Caco-2 (cell line): ENCODE results near the gene PTPRF. TPM values are rescaled to one million over a fixed set of nuclear protein-coding genes. Genes with fewer than 3 reads are reported as not detected.
A peak's percentile ranks its signal among the peaks of the same experiment; 100 is the strongest.

ENCODE experiments used
- BruUV-seq: library from RNA; stranded (reverse); fragments of 400-500 nt; replicated peaks from 2 replicates; lab custom pipeline; 2021; lab: Mats Ljungman, UMichigan
- CTCF ChIA-PET: fragments of 300-600 bp; sonication (Branson Sonifier 250); formaldehyde crosslinking; loops from one replicate; lab custom pipeline; 2022; ENCODE audit warnings: antibody characterized with exemption; lab: Charles Lee
- POLR2A ChIA-PET: fragments of 300-600 bp; sonication (Branson Sonifier 250); formaldehyde crosslinking; loops from one replicate; lab custom pipeline; 2022; ENCODE audit warnings: antibody characterized with exemption; lab: Charles Lee
- DNase-seq, 2 experiments: peaks; one replicate each; pipeline versions ENCODE4 v3.0.0 to v3.0.0-alpha.2; 2020 to 2022
- H3K27me3 ChIP-seq: replicated peaks from 2 replicates; pipeline ENCODE4 v1.6.0; 2011; ENCODE audit warnings: low read length; ENCODE audit not compliant: control insufficient read depth, insufficient read depth
- H3K36me3 ChIP-seq: 2 replicates; pipeline ENCODE4 v1.5.1; 2011; ENCODE audit warnings: low read length; ENCODE audit not compliant: control insufficient read depth, insufficient read depth
- H3K4me1 ChIP-seq: fragments of 250-450 bp; sonication (Bioruptor Pico); 2 replicates; pipeline ENCODE4 v1.5.1; 2020; ENCODE audit warnings: mild to moderate bottlenecking
- H3K4me3 ChIP-seq: 2 replicates; pipeline ENCODE4 v1.5.1; 2011; ENCODE audit warnings: low read depth, mild to moderate bottlenecking, control low read depth, low read length
- H3K9me3 ChIP-seq: fragments of 250-450 bp; sonication (Bioruptor Pico); 2 replicates; pipeline ENCODE4 v1.5.1; 2020; ENCODE audit warnings: mild to moderate bottlenecking, moderate library complexity
- H3K27ac Mint-ChIP-seq: one replicate; pipeline ENCODE4 v1.8.0; 2022; ENCODE audit warnings: mixed read lengths; ENCODE audit not compliant: unreplicated experiment
- H3K27me3 Mint-ChIP-seq: one replicate; pipeline ENCODE4 v1.8.0; 2022; ENCODE audit warnings: mixed read lengths; ENCODE audit not compliant: insufficient read depth, unreplicated experiment
- H3K36me3 Mint-ChIP-seq: one replicate; pipeline ENCODE4 v1.8.0; 2022; ENCODE audit warnings: mild to moderate bottlenecking, mixed read lengths; ENCODE audit not compliant: insufficient read depth, unreplicated experiment
- H3K4me1 Mint-ChIP-seq: one replicate; pipeline ENCODE4 v1.8.0; 2022; ENCODE audit warnings: low read depth, mixed read lengths; ENCODE audit not compliant: unreplicated experiment
- H3K4me3 Mint-ChIP-seq: one replicate; pipeline ENCODE4 v1.8.0; 2022; ENCODE audit warnings: mild to moderate bottlenecking, moderate library complexity, mixed read lengths; ENCODE audit not compliant: unreplicated experiment
- H3K9me3 Mint-ChIP-seq: one replicate; pipeline ENCODE4 v1.8.0; 2022; ENCODE audit warnings: mixed read lengths; ENCODE audit not compliant: unreplicated experiment
- intact Hi-C: fragments of 100-400 bp; cut with micrococcal nuclease; formaldehyde crosslinking; loops from one replicate; pipeline ENCODE4 v1.10.0; 2022; ENCODE audit not compliant: unreplicated experiment
- total RNA-seq: library from RNA; stranded (reverse); gene quantifications from 2 replicates; pipeline ENCODE4 v1.2.3, GENCODE V29; 2022
- TF ChIP-seq, protein P1 (sequence below), 2 experiments: fragments of 200-600 bp in 1 of 2; IDR thresholded peaks; 1 replicate in 1 of 2; 2 replicates in 1 of 2; pipeline versions ENCODE4 v1.5.1 to v1.8.0; 2011 to 2022; ENCODE audit warnings: antibody characterized with exemption in 1 of 2, control low read depth in 1 of 2, inconsistent platforms in 1 of 2, low read depth in 1 of 2, low read length in 1 of 2, mild to moderate bottlenecking in 1 of 2, moderate library complexity in 1 of 2; ENCODE audit not compliant: insufficient read depth in 1 of 2, severe bottlenecking in 1 of 2, unreplicated experiment in 1 of 2

PTPRF gene
- total RNA-seq, 1 experiment from 2014 or later: 158 TPM

DNA sequence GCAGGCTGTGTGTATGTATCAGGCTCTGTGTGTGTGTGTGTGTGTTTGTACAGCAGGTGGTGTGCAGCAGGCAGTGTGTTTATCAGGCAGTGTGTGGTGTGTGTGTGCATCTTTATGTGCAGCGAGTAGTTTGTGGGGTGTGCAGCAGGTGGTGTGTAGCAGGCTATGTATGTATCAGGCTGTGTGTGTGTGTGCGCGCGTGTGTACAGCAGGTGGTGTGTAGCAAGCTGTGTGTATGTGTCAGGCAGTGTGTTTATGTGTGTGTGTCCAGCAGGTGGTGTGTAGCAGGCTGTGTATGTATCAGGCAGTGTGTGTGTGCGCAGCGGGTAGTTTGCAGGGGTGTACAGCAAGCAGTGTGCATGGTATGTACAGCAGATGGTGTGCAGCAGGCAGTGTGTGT, 29.0 kb downstream of the PTPRF start:
- H3K4me3 Mint-ChIP-seq: no peak overlapping the region
- H3K27ac Mint-ChIP-seq: no peak overlapping the region
- intact Hi-C loops: no loop called here
- Histone ChIP-seq H3K27me3 (no peaks in the 10 kb centered on the region), H3K4me1 (no peaks in the 10 kb centered on the region), H3K36me3 (peaks cover 3% of the 10 kb centered on the region), H3K9me3 (no peaks in the 10 kb centered on the region), H3K4me3 (no peak overlapping the region)
- peaks cover 29% of the 10 kb centered on the region for H3K36me3 Mint-ChIP-seq
- no TSS peak for BruUV-seq
- TF ChIP-seq, protein P1, sequence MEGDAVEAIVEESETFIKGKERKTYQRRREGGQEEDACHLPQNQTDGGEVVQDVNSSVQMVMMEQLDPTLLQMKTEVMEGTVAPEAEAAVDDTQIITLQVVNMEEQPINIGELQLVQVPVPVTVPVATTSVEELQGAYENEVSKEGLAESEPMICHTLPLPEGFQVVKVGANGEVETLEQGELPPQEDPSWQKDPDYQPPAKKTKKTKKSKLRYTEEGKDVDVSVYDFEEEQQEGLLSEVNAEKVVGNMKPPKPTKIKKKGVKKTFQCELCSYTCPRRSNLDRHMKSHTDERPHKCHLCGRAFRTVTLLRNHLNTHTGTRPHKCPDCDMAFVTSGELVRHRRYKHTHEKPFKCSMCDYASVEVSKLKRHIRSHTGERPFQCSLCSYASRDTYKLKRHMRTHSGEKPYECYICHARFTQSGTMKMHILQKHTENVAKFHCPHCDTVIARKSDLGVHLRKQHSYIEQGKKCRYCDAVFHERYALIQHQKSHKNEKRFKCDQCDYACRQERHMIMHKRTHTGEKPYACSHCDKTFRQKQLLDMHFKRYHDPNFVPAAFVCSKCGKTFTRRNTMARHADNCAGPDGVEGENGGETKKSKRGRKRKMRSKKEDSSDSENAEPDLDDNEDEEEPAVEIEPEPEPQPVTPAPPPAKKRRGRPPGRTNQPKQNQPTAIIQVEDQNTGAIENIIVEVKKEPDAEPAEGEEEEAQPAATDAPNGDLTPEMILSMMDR (IDR thresholded peaks at IDR 0.05; ENCODE audit: insufficient read depth in 1 of 2, low read depth in 1 of 2, low read length in 1 of 2, severe bottlenecking in 1 of 2, unreplicated experiment in 1 of 2): no peak
- POLR2A ChIA-PET: no interaction called here
- DNase-seq: no peak
- H3K9me3 Mint-ChIP-seq: no peaks in the 10 kb centered on the region
- no peaks in the 10 kb centered on the region for H3K4me1 Mint-ChIP-seq
- CTCF ChIA-PET: no interaction called here
- no peaks in the 10 kb centered on the region for H3K27me3 Mint-ChIP-seq

GRCh38 chr1:43560286-43560685, 29.6 kb downstream of the PTPRF start:
- CTCF ChIA-PET: no interaction called here
- H3K4me3 Mint-ChIP-seq: no peak overlapping the region
- POLR2A ChIA-PET: no interaction called here
- no peaks in the 10 kb centered on the region for H3K27me3 Mint-ChIP-seq
- TF ChIP-seq, protein P1 (IDR thresholded peaks at IDR 0.05; ENCODE audit: insufficient read depth in 1 of 2, low read depth in 1 of 2, low read length in 1 of 2, severe bottlenecking in 1 of 2, unreplicated experiment in 1 of 2): no peak
- peaks cover 23% of the 10 kb centered on the region for H3K36me3 Mint-ChIP-seq
- intact Hi-C loops: no loop called here
- no peaks in the 10 kb centered on the region for H3K9me3 Mint-ChIP-seq
- Histone ChIP-seq H3K36me3 (peaks cover 3% of the 10 kb centered on the region), H3K4me3 (no peak overlapping the region), H3K9me3 (no peaks in the 10 kb centered on the region), H3K27me3 (no peaks in the 10 kb centered on the region), H3K4me1 (no peaks in the 10 kb centered on the region)
- DNase-seq: no peak
- H3K27ac Mint-ChIP-seq: no peak overlapping the region
- BruUV-seq: no TSS peak
- no peaks in the 10 kb centered on the region for H3K4me1 Mint-ChIP-seq

- BruUV-seq: no TSS peak
- Mint-ChIP-seq H3K4me3 (no peak overlapping the region), H3K9me3 (no peaks in the 10 kb centered on the region), H3K4me1 (no peaks in the 10 kb centered on the region), H3K36me3 (peaks cover 16% of the 10 kb centered on the region), H3K27ac (peak overlapping the region; percentile 53), H3K27me3 (no peaks in the 10 kb centered on the region)
- Histone ChIP-seq H3K4me1 (no peaks in the 10 kb centered on the region), H3K36me3 (no peaks in the 10 kb centered on the region; the same call in 1 of the 2 replicates), H3K4me3 (no peak overlapping the region), H3K9me3 (no peaks in the 10 kb centered on the region), H3K27me3 (no peaks in the 10 kb centered on the region)
- POLR2A ChIA-PET: no interaction called here
- CTCF ChIA-PET: no interaction called here
- intact Hi-C loops: no loop called here
- no peak for DNase-seq
- TF ChIP-seq, protein P1 (IDR thresholded peaks at IDR 0.05; ENCODE audit: insufficient read depth in 1 of 2, low read depth in 1 of 2, low read length in 1 of 2, severe bottlenecking in 1 of 2, unreplicated experiment in 1 of 2): no peak
Observed at GRCh38 chr1:43563876-43564539, 33.3 kb downstream of the PTPRF start.
